Measurements from ENCODE around the gene PAX5. TPM values are rescaled to one million over a fixed set of nuclear protein-coding genes. Genes with fewer than 3 reads are reported as not detected.

The PAX5 gene
- polyA plus RNA-seq, 2 of the 4 experiments (the other 2 are of a cell fraction) = not detected

DNA sequence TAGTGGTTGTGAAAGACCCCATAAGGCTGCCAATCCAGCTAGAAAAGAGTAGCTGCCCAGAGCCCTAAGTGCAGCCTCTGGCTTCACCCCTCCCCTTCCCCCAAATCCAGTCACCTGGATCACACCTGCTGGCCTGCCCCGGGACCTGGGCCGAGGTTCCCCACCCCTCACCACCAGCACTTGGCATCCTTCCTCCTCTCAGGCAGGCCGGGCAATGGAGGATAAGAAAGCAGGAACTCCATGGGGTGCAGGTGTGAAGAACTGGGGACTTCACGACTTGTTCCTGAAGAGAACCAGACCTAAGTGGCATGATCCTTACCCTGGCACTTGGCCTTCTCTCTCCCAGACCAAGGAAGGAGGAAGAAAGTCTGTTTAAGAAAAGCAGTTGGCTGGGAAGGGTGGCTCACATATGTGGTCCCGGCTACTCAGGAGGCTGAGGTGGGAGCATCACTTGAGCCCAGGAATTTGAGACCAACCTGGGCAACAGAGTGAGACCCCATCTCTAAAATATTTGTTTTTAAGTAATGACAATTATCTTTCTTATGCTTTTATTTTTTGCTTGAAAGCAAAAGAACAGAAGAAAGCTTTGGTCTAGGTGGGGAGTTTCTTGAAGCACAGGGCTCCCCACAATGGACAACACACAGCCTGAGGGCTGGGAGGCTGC is 131.1 kb downstream of the PAX5 start:
- no peaks in the 10 kb centered on the region for H3K9me3 ChIP-seq
- no peak overlapping the region for H3K4me2 ChIP-seq
- ChIA-PET POLR2A (no interaction called here), CTCF (interaction anchor here (1.2 to 5.2 kb wide), 5 partner anchors 11 to 65 kb away, joined by 3 to 31 read pairs (median 5); no protein-coding TSS in a partner anchor)
- H3K27ac ChIP-seq = no peak overlapping the region
- H3K4me3 ChIP-seq = no peak overlapping the region
- 65% methylated on average over 3 of the region's 5 CpGs for WGBS (ENCODE audit: missing lambda C conversion rate)
- peaks cover 6% of the 10 kb centered on the region; the same call in 2 of the 3 replicates for H3K4me1 ChIP-seq
- ATAC-seq (no peak), DNase-seq (ENCODE audit: low read depth in 1 of 2, low spot score in 1 of 2) (no peak), FAIRE-seq (no peak)
- TF ChIP-seq, protein P1, sequence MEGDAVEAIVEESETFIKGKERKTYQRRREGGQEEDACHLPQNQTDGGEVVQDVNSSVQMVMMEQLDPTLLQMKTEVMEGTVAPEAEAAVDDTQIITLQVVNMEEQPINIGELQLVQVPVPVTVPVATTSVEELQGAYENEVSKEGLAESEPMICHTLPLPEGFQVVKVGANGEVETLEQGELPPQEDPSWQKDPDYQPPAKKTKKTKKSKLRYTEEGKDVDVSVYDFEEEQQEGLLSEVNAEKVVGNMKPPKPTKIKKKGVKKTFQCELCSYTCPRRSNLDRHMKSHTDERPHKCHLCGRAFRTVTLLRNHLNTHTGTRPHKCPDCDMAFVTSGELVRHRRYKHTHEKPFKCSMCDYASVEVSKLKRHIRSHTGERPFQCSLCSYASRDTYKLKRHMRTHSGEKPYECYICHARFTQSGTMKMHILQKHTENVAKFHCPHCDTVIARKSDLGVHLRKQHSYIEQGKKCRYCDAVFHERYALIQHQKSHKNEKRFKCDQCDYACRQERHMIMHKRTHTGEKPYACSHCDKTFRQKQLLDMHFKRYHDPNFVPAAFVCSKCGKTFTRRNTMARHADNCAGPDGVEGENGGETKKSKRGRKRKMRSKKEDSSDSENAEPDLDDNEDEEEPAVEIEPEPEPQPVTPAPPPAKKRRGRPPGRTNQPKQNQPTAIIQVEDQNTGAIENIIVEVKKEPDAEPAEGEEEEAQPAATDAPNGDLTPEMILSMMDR (IDR thresholded peaks at IDR 0.05) = no peak
- TF ChIP-seq JUNB (IDR thresholded peaks at IDR 0.05) = no peak
- no peak for TF ChIP-seq REST (IDR thresholded peaks at IDR 0.05)
- no peak for TF ChIP-seq POLR2AphosphoS2 (conservative IDR thresholded peaks at IDR 0.05; ENCODE audit: low read length)
- no peak for TF ChIP-seq FOXS1 (CRISPR knock-in tag; IDR thresholded peaks at IDR 0.05)
- no peak for TF ChIP-seq ZC3H11A (IDR thresholded peaks at IDR 0.05)
- no peak for TF ChIP-seq RNF2 (IDR thresholded peaks at IDR 0.05; ENCODE audit: borderline replicate concordance, low read depth)
- no peak for TF ChIP-seq CBX2 (IDR thresholded peaks at IDR 0.05; ENCODE audit: borderline replicate concordance, low read depth)
- no peak for TF ChIP-seq SMC3 (IDR thresholded peaks at IDR 0.05)
- no peak for TF ChIP-seq RCOR1 (IDR thresholded peaks at IDR 0.05; ENCODE audit: low read depth, low read length)
- TF ChIP-seq CHD4 (IDR thresholded peaks at IDR 0.05; ENCODE audit: borderline replicate concordance) = no peak
- no peak for TF ChIP-seq NFE2L2 (conservative IDR thresholded peaks at IDR 0.05; ENCODE audit: low read length)
- TF ChIP-seq GATA3 (IDR thresholded peaks at IDR 0.05; ENCODE audit: borderline replicate concordance) = no peak
- no peak for TF ChIP-seq TFCP2L1 (CRISPR knock-in tag; IDR thresholded peaks at IDR 0.05)
- TF ChIP-seq CBX8 (IDR thresholded peaks at IDR 0.05) = no peak
- no peak for TF ChIP-seq ZFP36 (IDR thresholded peaks at IDR 0.05; ENCODE audit: borderline replicate concordance, partially characterized antibody)
- TF ChIP-seq RAD21 (conservative IDR thresholded peaks at IDR 0.05 in 1 of 2, IDR thresholded peaks at IDR 0.05 in 1 of 2) = no peak
- no peak for TF ChIP-seq HOXB5 (CRISPR knock-in tag; IDR thresholded peaks at IDR 0.05)
- no peak for TF ChIP-seq HEYL (CRISPR knock-in tag; IDR thresholded peaks at IDR 0.05)

DNA sequence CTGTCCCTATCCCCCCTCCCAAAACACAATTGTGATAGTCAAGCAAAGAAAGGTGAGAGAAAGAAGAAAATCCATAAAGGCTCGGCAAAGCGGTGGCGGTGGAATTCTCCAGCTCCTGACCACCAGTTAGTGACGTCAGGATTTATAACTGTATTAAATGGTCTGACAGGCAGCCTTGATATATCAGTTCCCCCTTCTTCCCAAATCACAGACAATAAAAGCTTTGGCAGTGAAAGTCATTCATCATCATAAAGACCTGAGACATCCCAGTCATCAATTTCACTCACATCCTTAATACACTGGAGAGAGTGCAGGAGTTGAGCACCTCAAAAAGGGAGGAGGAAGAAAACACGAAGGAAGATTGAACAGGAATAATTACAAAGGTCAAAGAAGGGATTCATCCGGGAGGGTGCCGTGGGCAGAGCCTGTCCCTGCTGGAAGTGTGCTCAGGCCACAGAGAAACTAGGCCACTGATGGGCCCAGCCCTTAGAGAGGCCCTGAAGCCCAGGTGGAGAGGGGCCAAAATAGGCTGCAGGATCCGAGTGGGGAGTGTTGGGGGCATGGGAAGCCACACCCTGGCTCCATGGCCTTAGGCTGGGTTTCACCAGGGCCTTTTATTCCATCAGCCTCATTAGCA is 131.9 kb downstream of the PAX5 start:
- POLR2A ChIA-PET = no interaction called here
- 83% methylated on average over 8 of the region's 8 CpGs for WGBS (ENCODE audit: missing lambda C conversion rate)
- CTCF ChIA-PET = interaction anchor here (1.1 to 2.6 kb wide), 2 partner anchors 9 to 29 kb away, joined by 3 to 12 read pairs; no protein-coding TSS in a partner anchor
- DNase-seq (ENCODE audit: low read depth in 1 of 2, low spot score in 1 of 2) (no peak), ATAC-seq (no peak), FAIRE-seq (no peak)
- H3K4me1 ChIP-seq = peaks cover 6% of the 10 kb centered on the region; the same call in 2 of the 3 replicates
- H3K9me3 ChIP-seq = no peaks in the 10 kb centered on the region
- no peak overlapping the region for H3K27ac ChIP-seq
- H3K4me2 ChIP-seq = no peak overlapping the region
- TF ChIP-seq JUNB (IDR thresholded peaks at IDR 0.05) (no peak), ZFP36 (IDR thresholded peaks at IDR 0.05; ENCODE audit: borderline replicate concordance, partially characterized antibody) (no peak), JUN (IDR thresholded peaks at IDR 0.05) (no peak), GATA3 (IDR thresholded peaks at IDR 0.05; ENCODE audit: borderline replicate concordance) (no peak), ZNF302 (CRISPR knock-in tag; IDR thresholded peaks at IDR 0.05) (no peak), RARB (CRISPR knock-in tag; IDR thresholded peaks at IDR 0.05) (no peak), SREBF2 (IDR thresholded peaks at IDR 0.05) (no peak), RFX5 (IDR thresholded peaks at IDR 0.05) (no peak), NPAS2 (CRISPR knock-in tag; IDR thresholded peaks at IDR 0.05; ENCODE audit: borderline replicate concordance) (no peak), SMC3 (IDR thresholded peaks at IDR 0.05) (no peak), NR3C1 (IDR thresholded peaks at IDR 0.05) (no peak), CBX2 (IDR thresholded peaks at IDR 0.05; ENCODE audit: borderline replicate concordance, low read depth) (no peak), MAX (IDR thresholded peaks at IDR 0.05) (no peak), FOXS1 (CRISPR knock-in tag; IDR thresholded peaks at IDR 0.05) (no peak), ZC3H11A (IDR thresholded peaks at IDR 0.05) (no peak), CBX8 (IDR thresholded peaks at IDR 0.05) (no peak)
- H3K4me3 ChIP-seq = no peak overlapping the region

All from A549 (cell line).